HL-60 (cell line): ENCODE data around the gene NCS1.
A peak's percentile ranks its signal among the peaks of the same experiment; 100 is the strongest.

Experiments used
- DNase-seq, 2 experiments: peaks; one replicate each; pipeline ENCODE4 v3.0.0-alpha.2; 2010 to 2020; ENCODE audit warnings: low read depth in 1 of 2, low spot score in 1 of 2
- H3K27ac ChIP-seq: fragments of 250-450 bp; sonication (Bioruptor Pico); replicated peaks from 2 replicates; pipeline ENCODE4 v1.5.1; 2020; ENCODE audit warnings: mild to moderate bottlenecking, moderate library complexity
- H3K27me3 ChIP-seq: fragments of 250-450 bp; sonication (Bioruptor Pico); 2 replicates; pipeline ENCODE4 v1.5.1; 2021; ENCODE audit warnings: mild to moderate bottlenecking, moderate library complexity; ENCODE audit not compliant: insufficient read depth, poor library complexity, severe bottlenecking
- H3K4me3 ChIP-seq: replicated peaks from 2 replicates; pipeline ENCODE4 v1.5.1; 2011; ENCODE audit warnings: mild to moderate bottlenecking, control low read depth, low read length; ENCODE audit not compliant: insufficient read depth
- CTCF ChIP-seq: IDR thresholded peaks from one replicate; pipeline ENCODE4 v1.5.1; 2011; ENCODE audit warnings: low read length, control low read depth, inconsistent platforms; ENCODE audit not compliant: insufficient read depth
- GABPA ChIP-seq: IDR thresholded peaks from 2 replicates; pipeline ENCODE4 v1.6.1; 2012; ENCODE audit warnings: low read depth
- POLR2AphosphoS5 ChIP-seq: IDR thresholded peaks from 2 replicates; pipeline ENCODE4 v1.6.1; 2012; ENCODE audit warnings: low read depth
- REST ChIP-seq: IDR thresholded peaks from 2 replicates; pipeline ENCODE4 v1.6.1; 2012; ENCODE audit warnings: low read depth; ENCODE audit not compliant: insufficient replicate concordance
- SPI1 ChIP-seq: IDR thresholded peaks from 2 replicates; pipeline ENCODE4 v1.6.1; 2012; ENCODE audit warnings: low read depth, mild to moderate bottlenecking, borderline replicate concordance

Gene NCS1

GRCh38 chr9:130240410-130241197, 68.4 kb downstream of the NCS1 start:
- DNase-seq, result peak; percentile 57 to 87
- no peak overlapping the region for H3K4me3 ChIP-seq

GRCh38 chr9:130241198-130241535, 69.0 kb downstream of the NCS1 start:
- TF ChIP-seq CTCF, result no peak
- no peak for TF ChIP-seq REST
- no peak for TF ChIP-seq GABPA
- TF ChIP-seq POLR2AphosphoS5, result no peak
- no peak for DNase-seq

More at GRCh38 chr9:130240410-130241197, 68.4 kb downstream of the NCS1 start:
- TF ChIP-seq CTCF (no peak), SPI1 (no peak), REST (no peak), GABPA (no peak), POLR2AphosphoS5 (no peak)
- H3K27me3 ChIP-seq, result no peaks in the 10 kb centered on the region
- H3K27ac ChIP-seq, result no peak overlapping the region; the same call in 1 of the 2 replicates

GRCh38 chr9:130242270-130243014, 70.2 kb downstream of the NCS1 start:
- no peak overlapping the region for H3K4me3 ChIP-seq
- H3K27me3 ChIP-seq, result no peaks in the 10 kb centered on the region
- no peak overlapping the region for H3K27ac ChIP-seq
- TF ChIP-seq SPI1 (no peak), GABPA (no peak), POLR2AphosphoS5 (no peak), REST (no peak)
- no peak for DNase-seq

More at GRCh38 chr9:130241198-130241535, 69.0 kb downstream of the NCS1 start:
- Histone ChIP-seq H3K27ac (no peak overlapping the region), H3K4me3 (no peak overlapping the region), H3K27me3 (no peaks in the 10 kb centered on the region)
